C4-2B (cell line): Measurements from ENCODE around the gene MASP2.

ENCODE experiments used
- ZFX ChIP-seq: fragments of 450-650 bp; IDR thresholded peaks from 2 replicates; pipeline ENCODE4 v1.6.1; 2017
- TF ChIP-seq, protein P1 (sequence below): fragments of 450-650 bp; conservative IDR thresholded peaks from 2 replicates; pipeline ENCODE4 v1.5.1; 2017; ENCODE audit warnings: mild to moderate bottlenecking

DNA sequence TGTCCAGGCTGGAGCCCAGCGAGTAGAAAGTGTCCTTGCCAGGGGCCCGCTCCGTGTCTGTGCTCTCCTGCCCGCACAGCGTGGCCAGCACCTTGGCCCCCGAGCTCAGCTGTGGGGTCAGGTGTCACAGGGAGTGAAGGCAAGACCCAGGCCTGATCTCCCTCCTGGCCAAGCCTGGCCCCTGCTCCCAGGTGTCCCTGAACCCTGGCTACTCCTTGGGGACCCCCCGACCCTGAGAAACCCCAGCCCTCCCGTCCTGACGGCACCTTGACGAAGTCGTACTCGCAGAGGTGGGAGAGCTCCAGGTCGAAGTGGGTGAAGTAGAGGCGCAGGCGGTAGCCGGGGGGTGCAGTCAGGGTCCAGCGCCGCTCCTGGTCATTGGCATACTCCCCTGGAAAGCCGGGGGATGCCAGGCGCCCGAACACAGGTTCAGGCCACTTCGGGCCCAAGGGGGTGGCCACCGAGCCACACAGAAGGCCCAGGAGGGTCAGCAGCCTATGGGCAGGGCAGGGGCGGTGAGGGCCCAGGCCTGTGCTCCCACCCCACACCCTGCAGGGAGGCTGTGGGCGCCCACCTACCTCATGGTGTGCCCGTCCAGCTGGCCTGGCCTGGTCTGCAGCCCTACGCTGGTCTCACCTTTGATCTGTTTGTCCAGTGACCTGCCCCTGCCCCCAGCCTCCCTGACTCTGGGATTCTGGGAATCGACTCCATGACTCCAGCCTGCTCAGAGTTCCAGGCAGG, at the start of gene MASP2:
- TF ChIP-seq, protein P1, sequence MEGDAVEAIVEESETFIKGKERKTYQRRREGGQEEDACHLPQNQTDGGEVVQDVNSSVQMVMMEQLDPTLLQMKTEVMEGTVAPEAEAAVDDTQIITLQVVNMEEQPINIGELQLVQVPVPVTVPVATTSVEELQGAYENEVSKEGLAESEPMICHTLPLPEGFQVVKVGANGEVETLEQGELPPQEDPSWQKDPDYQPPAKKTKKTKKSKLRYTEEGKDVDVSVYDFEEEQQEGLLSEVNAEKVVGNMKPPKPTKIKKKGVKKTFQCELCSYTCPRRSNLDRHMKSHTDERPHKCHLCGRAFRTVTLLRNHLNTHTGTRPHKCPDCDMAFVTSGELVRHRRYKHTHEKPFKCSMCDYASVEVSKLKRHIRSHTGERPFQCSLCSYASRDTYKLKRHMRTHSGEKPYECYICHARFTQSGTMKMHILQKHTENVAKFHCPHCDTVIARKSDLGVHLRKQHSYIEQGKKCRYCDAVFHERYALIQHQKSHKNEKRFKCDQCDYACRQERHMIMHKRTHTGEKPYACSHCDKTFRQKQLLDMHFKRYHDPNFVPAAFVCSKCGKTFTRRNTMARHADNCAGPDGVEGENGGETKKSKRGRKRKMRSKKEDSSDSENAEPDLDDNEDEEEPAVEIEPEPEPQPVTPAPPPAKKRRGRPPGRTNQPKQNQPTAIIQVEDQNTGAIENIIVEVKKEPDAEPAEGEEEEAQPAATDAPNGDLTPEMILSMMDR, result no peak
- no peak for TF ChIP-seq ZFX
